EL (cell line): ENCODE measurements around the gene KDM4D.
A peak's percentile ranks its signal among the peaks of the same experiment; 100 is the strongest.
"Not testable (repeated sequence)": the region's sequence is repeated elsewhere in the genome, so short reads cannot be mapped to it uniquely, and the experiment has no call there.

Source experiments
- DNase-seq: peaks from one replicate; pipeline ENCODE4 v3.0.0-alpha.2; 2016

KDM4D gene

DNA sequence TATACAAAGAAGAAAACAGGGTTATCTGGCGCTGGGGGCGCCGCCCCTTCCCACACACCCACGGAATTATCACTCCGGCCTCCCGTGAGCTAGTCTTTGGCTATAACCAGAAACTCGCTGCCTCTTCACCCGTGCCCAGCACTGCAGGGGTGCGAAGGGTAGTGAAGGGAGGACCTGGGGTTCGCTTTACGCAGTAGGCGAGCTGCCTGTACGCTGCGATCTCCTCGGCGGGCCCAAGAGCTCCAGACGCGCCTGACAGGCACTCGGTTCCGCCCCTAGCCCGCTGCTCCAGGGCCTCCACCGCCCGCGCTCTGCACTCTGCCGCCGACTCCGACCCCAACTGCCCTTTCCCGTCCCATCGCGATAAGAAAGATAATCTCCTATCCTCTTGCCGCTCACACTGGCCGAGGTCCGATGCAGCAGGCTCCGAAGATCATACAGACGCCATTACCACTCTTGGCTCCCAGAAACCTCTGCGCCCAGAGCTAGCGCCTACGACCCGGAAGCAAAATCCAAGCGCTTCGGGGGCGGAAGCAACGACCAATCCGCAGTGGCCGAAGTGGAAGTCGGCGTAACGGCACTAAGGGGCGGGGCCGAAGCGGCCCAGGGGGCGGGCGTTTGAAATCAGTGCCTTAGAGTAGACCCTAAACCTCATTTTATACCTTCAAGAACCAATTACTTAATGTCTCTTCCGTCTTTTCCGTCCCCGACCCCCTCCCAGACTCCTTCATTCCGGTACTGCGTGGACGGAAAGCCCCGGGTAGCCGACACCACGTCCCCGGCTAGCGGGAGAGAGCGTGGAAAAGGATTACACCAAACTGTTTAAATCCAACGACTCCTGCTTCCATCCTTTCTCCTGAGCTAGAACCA lies at the start of gene KDM4D, which contains the start of gene CWC15:
TSS of gene KDM4D (plus strand) at position 611 of the 870 bp plus-strand sequence. CDS start 23,664 bp downstream, outside the sequence.
TSS of gene CWC15 (minus strand) at position 458 of the 870 bp plus-strand sequence. CDS start 1,371 bp downstream, outside the sequence.
- DNase-seq = peak; percentile 94

DNA sequence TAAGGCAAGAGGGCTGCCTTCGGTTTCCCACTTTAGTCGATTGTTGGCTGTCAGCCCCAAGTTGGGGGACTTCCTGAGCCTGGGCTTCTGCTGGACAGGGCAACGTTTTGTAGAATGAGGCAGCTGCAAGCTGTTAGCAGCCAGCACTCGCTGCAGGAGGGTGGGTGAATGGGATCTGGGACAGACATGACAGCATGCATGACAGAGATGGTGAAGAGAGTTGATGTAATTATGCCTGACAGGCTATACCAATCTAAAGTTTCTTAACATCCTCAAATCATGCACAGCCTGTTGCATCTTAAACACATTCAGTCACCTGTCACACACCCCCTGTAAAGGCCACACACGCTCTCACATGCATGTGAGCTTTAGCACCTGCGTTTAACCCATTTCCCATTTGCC lies 49.3 kb upstream of the KDM4D start:
- no peak for DNase-seq

DNA sequence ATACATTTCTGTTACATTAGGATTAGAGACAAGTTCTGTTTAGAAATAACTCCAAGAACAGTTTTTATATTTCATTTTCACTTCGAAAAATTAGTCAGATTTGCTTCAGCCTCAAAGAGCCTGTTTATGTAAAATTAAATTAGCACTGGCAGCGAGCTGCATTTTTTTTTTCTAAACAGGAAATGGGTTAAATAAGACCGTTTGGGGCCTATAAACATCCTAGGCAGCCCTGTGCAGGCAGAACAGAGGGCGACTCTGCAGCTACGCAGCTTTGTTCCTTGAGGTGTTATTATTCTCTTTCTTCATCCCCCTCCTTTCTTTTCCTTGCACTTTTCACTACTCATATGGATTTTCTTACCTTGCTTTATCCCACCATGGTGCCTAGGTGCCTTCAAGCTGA lies 48.9 kb upstream of the KDM4D start:
- no peak for DNase-seq

DNA sequence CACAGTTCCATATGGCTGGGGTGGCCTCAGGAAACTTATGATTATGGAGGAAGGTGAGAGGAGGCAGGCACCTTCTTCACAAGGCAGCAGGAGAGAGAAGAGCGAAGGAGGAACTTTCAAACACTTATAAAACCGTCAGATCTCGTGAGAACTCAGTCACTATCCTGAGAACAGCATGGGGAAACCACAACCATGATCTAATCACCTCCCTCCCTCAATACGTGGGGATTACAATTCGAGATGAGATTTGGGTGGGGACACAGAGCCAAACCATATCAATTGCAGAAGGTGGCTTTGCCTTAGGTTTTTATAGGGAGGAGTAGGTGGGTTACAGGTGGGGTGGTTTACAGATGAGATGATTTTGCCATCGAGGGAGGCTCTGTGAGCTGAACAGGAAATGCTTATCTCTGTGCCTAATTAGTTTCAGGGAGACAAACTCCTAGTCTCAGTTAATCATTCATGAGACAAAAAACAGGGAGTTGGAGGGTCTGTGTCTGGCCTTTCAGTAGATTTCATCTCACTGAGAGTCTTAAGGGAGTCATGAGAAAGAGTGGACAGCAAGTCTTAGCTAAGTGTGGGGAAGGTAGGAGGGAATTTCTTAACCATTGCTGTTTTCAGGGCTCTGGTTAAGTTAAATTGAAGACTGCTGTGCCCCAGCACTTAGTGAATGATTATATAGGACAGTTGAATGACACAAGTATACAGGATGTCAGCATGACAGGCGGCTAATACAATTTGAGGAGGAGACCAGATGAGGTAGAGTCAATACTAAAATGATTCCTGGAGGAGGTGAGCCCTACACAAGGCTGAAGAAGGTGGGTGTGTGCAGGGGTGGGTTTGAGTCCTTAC lies 47.9 kb upstream of the KDM4D start:
- DNase-seq = no peak

DNA sequence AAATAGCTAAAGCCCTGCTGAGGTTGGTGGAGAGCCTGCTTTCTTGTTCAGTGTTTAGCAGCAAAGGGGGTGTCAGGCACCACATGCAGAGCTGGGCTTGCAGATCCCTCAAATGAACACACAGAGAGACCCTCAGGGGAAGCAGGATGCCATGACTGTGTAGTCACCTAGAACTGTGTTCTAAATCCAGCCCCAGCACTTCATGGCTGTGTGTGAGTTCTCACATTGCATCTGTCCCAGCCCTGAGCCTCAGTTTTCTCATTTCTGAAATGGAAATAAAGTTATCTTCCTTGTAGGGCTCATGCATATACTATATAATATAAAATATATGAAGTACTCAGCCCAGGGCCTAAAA lies 47.3 kb upstream of the KDM4D start:
- DNase-seq = peak; percentile 63

DNA sequence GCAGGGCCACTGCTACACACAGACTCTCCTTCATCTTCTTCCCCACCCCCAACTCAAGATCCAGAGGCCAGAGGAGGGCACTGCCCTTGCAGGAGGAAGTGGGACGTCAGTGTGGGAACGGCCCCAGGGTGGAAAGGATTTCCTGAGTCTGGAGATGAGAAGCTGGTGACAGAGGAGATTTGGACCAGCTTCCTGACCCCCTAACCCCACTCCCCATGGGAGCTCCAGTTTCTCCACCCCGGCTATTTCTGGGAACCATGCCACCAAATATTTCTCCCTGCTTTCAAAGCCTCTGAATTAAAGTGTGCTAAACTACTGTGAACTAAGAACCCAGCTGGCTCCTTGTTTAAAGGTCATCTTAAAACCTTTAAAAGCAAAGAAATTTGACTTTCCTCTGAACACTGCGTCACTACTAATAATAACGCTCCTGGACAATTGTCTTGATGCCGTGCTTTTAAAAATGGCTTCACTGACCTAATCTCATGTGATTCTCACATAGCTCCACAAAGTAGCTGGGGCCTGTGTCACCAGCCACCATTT lies 46.7 kb upstream of the KDM4D start:
- DNase-seq = peak; percentile 99

DNA sequence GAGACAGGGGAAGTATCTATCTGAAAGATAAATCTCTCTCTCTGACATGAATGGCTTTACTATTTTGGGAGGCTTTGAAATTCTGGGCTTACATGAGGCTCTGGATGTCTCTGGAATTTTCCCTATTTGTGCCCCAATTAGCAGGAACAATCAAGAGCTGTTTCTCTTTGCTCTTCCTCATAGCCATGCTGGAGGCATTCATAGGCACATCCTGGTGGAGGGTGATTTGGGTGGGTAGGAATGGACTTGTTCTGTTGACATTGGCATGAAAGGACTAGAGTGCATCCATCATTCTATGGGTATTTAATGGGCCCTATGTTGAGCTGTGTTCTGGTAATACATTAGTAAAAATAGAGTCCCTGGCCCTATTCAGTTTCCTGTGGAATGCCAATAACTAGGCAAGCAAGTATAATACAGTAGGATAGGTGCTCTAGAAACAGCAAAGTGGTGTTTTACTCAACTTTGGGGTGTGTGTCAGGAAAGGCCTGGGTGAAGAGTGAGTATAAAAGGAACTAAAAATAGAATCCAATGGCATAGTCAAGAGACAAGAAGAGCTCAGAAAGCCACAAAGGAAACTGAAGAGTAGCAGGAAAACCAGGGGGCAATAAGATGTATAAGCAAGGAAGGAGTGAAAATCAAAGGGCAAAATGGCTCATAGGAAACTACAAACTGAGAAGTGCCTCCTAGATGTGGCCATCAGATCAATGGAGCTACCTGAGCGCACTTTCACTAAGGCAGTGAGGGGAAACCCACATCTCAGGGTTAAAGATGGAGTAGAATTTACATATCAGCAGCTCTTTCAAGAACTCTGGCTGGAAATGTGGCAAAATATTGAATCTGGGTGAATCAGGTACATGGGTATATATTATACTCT lies 45.2 kb upstream of the KDM4D start:
- peak; percentile 26 for DNase-seq

DNA sequence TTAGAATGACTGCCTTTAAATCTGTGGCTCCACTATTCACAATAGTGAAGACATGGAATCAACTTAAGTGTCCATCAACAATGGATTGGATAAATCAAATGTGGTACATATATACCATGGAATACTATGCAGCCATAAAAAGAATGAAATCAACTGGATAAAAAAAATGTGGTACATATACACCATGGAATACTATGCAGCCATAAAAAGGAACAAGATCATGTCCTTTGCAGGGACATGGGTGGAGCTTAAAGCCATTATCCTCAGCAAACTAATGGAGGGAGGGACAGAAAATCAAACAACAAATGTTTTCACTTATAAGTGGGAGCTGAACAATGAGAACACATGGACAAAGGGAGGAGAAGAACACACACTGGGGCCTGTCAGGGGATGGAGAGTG lies 41.4 kb upstream of the KDM4D start:
- DNase-seq = not testable (repeated sequence)

DNA sequence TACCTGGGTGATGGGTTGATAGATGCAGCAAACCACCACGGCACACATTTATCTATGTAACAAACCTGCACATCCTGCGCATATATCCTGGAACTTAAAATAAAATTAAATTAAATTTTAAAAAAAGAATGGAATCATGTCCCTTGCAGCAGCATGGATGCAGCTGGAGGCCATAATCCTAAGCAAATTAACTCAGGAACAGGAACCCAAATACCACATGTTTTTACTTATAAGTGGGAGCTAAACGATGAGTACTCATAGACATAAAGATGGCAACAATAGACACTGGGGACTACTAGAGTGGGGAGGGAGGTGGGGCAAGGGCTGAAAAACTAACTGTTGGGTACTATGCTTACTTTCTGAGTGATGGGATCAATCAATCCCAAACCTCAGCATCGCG lies 41.0 kb upstream of the KDM4D start:
- no peak for DNase-seq

DNA sequence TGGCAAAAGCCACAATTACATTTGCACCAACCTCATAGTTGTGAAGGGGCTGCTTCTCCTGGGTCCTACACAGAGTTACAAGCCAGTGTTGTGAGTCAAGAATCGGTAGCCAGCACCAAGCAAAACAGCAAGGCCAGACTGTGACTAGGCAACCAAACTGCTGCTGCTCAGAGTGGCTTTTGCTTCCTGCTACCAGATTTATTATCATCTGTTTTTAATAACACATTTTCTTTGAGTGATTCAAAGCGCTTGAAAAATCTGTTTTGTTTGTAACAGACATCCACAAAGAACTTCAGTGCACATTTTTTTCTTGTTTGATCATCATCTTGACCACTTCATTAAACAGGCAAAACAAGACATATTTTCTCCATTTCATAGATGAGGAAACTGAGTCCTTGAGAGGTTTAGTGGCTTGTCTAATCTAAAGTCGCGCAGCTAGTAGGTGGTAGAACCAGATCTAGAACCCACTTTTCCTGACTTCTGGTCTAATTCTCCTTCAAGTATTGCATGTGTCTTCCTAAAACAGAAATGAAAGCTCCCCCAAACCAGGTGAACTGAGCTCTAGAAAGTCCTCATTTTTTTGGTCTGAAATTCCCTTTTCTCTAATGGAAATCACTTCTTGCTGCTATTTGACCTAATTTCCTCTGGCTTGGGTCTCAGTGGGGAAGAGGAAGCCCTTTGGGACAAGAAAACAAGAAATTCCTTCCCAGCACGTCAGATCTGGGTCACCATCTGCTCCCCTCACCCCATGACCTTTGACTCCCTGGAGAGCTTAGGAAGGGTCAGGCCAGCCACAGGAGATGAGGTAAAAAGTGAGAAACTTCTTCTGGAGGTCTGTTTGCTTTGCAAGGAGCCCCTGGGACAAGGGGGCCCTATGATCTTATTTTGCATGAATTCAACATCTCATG lies 40.0 kb upstream of the KDM4D start:
- peak; percentile 96 for DNase-seq

DNA sequence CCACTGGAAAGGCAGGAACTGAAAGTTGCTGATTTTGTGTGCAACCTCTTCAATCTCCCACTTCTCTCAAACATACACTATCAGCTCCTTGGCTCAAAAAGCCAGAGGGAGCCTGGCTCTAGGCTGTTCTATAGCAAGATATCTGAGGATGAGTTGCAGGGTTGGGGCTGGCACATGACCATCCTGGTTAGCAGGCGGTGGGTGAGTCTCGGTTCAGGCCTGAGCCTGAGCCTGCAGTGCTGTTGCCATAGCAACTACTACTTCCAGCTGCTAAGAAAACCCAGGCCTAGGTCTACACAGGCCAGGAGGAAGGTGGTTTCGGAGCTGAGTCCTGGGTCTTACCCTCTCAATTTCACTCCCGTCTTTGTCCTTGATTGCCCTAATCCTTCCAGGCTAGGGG lies 39.1 kb upstream of the KDM4D start:
- peak; percentile 45 for DNase-seq

DNA sequence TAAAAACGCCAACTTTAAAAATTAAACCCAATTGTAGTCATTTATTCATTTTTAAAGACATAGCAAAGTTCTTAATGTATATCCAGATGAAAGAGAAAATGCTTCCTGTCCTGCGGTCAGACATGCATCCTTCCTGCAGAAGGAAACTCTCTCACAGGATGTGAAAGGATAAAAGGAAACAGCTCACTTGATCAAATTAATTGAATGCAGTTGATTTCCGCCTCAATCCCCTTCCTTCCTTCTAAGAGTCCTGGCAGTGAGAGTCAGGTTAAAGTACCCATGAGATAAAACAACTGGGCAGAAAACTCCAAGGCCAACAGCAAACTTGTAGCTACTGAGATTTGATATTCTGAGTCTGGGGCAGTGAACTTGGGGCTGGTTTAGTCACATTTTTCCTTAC lies 38.7 kb upstream of the KDM4D start:
- no peak for DNase-seq

DNA sequence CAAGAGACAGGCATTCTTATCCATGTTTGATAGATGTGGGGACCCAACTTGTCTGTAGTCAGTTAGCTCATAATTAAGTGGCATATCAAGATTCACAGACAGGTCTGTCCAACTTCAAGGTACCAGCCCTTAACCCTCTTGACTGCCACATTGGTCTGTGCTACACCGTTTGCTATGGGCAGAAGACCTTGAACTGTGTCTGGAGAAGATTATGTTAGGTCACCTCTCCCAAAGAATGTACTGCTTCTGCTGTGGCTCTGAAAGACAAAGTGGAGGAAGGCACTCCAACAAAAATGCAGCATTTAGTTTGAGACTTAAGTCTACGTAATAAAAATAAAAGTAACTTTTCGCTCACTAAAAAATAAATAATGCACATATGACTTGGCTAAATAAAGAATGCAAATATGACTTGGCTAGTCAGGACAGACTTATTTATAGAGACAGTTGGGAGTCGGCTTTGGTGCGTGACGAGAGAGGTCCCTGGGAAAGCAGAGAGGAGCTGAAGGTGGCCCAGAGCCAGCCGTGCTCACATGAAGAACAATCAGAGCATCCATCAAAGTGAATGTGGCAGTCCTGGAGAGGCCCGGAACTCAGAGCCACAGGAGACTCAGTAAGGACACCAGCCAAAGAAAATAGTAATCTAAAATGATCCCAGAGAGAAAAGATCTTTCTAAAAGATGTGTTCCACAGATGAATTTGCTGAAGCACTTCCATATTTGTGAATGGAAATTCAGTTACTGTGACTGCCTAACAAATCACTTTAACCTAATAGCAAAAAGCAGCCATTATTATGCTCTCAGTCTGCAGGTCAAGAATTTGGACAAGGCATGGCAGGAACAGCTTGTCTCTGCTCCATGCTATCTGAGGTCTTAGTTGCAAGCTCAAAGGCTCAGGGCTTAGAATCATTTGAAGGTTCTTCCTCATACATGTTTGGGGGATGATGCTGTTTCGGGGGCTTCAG lies 35.1 kb upstream of the KDM4D start:
- peak; percentile 70 for DNase-seq

DNA sequence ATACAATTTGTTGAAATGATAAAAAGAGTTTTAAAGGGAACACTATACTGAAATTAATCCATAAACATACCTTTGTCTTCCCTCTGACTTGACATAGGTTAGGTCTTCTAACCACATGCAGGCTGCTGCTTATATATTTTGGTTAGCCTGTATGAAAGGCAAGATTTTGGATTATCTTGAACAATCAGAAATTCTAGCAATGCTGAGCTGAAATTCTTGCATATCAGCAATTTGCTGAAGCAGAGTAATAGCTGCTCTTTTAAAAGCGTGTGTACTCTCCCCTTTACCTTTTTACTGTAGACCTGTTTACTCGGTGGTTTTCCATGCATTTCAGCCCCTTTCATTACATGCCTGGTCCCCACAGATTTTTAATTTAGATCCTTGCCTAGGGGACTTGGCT lies 34.2 kb upstream of the KDM4D start:
- no peak for DNase-seq

DNA sequence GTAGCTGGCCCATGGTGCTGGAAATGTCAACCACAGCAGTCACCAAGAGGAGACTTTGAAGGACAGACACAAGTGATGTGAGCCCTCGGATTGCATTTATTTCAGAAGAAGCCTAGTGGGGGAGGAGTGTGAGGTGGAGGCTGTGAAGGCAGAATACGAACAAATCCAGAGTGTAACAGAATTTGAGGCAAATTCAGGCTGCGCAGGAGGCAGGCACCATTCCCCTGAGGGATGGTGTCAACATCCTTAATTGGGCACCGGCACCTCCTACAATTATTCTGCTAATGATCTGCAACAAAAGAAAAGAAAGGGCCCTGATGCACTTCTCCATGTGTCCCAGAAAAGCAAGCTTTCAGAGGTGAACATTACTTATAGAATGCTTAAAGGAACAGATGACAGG lies 32.4 kb upstream of the KDM4D start:
- DNase-seq = no peak

DNA sequence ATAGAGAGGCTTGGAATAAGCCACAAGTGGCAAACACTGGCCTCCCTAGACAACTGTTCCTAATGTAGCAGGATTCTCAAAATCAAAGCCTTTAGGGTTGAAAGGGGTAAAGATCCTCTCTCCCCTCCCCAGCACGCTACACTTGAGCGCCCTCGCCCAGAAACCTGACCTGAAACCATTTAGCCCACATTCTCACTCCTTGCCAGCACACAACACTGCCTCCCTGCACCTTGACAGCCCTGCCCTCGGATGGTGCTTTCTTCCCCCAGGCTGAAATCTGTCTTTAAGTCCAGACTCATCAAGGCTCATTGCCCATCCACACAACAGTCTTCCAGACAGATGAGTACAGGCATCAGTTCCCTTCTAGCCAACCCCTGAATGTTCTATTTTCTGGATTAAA lies 26.7 kb upstream of the KDM4D start:
- DNase-seq = no peak

DNA sequence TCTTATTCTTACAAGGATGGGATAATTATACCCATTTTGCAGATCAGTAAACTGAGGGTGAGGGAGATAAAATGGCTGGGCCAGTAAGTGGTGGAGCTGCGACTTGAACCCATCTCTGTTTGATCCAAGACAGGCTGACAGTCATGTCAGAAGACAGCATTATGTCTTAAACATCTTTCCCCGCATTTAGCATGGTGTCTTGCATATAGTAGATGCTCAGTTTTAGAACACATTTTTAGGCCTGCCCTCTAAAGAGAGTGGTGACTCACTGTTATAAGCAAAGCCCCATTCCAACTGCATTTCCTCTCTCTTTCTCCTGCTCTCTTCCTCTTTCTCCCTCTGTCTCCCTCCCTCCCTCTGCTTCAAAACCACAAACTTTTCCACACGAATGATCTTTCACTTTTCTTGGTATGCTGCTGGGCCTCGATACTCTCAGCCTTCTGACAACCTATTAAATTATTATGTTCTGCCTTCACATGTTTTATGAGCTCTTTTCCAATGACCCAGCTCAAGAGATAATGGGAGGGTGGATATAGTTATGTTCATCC lies 25.4 kb upstream of the KDM4D start:
- peak; percentile 75 for DNase-seq

DNA sequence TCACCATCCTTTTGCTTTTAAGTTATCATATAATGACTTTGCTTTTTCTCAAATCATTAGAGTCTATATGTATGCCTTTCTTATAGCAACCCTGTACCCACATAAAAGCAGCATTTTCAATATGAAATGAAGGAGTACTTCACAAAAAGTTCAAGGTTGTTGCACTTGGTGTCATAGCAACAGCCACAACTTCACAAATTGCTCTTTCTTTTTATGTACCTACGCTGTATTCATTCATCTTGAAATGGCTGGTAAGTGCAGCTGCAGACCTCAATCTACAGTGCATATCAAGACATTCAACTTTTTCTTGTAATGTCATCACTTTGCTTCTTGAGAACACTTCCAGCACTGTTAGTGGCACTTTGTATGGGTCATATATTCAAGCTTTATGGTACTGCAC lies 18.8 kb upstream of the KDM4D start:
- no peak for DNase-seq

DNA sequence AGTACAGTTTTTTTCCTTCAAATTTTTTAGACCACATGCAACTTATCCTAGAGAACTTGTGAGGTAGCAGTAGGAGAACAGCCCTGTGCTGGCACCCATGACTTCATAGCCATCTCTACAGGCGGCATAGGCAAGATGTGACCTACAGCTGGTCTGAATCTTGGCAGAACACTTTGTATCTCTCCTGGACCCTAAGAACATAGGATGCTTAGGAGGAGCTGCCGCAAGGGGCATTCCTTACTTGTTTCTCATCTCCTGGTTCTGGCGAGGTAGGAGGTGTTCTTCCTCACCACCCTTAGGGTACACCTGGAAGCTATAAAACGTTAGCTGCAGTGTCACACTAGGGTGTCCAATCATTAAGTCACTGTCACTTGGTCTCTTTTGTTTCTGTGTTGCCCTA lies 16.5 kb upstream of the KDM4D start:
- DNase-seq = no peak

DNA sequence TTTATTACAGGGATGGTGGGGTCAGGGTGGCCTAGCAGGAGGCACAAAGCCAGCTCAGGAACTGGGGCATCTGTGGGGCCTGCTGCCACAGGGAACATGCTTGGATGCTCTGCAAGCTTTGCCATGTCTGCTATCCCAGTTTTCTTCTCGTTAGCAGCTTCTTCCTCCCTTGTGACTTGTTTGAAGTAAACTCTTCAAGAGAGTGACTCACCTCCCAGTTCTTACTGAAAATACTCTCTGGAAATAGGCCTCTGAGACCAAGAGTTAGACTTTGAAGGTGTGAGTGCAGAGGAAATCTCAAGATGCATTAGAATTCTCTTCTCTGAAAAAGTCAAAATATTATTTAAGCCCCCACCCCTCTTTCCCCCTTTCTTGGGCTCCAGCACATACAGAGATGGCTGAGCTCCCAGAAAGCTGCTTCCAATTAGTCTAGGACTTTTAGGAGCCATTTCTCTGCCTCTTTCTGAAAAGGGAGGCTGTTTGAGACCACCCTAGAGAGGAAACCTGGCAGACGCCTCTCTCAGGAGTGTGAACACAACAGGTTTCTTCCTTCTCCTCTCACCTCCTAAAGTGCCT lies 15.3 kb upstream of the KDM4D start:
- DNase-seq = peak; percentile 26
